Measurements from ENCODE around the gene EML4. TPM values are rescaled to one million over a fixed set of nuclear protein-coding genes. Genes with fewer than 3 reads are reported as not detected.

Gene EML4
- polyA plus RNA-seq, 1 experiment, result 81.0 TPM

- TF ChIP-seq CTCF (IDR thresholded peaks at IDR 0.05; ENCODE audit: low read depth, low read length), result no peak
- H3K27ac ChIP-seq (ENCODE audit: low read depth, low read length), result no peak overlapping the region
- POLR2A ChIA-PET, result no interaction called here
- no peaks in the 10 kb centered on the region for H3K27me3 ChIP-seq (ENCODE audit: control insufficient read depth, insufficient read depth, low read length)
- no peak for DNase-seq (ENCODE audit: low read depth, low spot score)
- no peaks in the 10 kb centered on the region for H3K9me3 ChIP-seq (ENCODE audit: control insufficient read depth, insufficient read depth, low read length)
- CTCF ChIA-PET, result no interaction called here
- no peak overlapping the region for H3K4me3 ChIP-seq (ENCODE audit: low read depth, low read length)
Observed at GRCh38 chr2:42186366-42186765, 17.2 kb downstream of the EML4 start.

GRCh38 chr2:42186945-42187632, 17.9 kb downstream of the EML4 start:
- H3K27ac ChIP-seq (ENCODE audit: low read depth, low read length), result no peak overlapping the region
- TF ChIP-seq CTCF (IDR thresholded peaks at IDR 0.05; ENCODE audit: low read depth, low read length), result no peak
- no peaks in the 10 kb centered on the region for H3K9me3 ChIP-seq (ENCODE audit: control insufficient read depth, insufficient read depth, low read length)
- H3K4me3 ChIP-seq (ENCODE audit: low read depth, low read length), result no peak overlapping the region
- ChIA-PET CTCF (no interaction called here), POLR2A (no interaction called here)
- no peaks in the 10 kb centered on the region for H3K27me3 ChIP-seq (ENCODE audit: control insufficient read depth, insufficient read depth, low read length)
- DNase-seq (ENCODE audit: low read depth, low spot score), result no peak

- CTCF ChIA-PET, result no interaction called here
- POLR2A ChIA-PET, result no interaction called here
- H3K27me3 ChIP-seq (ENCODE audit: control insufficient read depth, insufficient read depth, low read length), result no peaks in the 10 kb centered on the region
- H3K4me3 ChIP-seq (ENCODE audit: low read depth, low read length), result no peak overlapping the region
- no peaks in the 10 kb centered on the region for H3K9me3 ChIP-seq (ENCODE audit: control insufficient read depth, insufficient read depth, low read length)
- no peak for DNase-seq (ENCODE audit: low read depth, low spot score)
- TF ChIP-seq CTCF (IDR thresholded peaks at IDR 0.05; ENCODE audit: low read depth, low read length), result no peak
- H3K27ac ChIP-seq (ENCODE audit: low read depth, low read length), result no peak overlapping the region
Observed at GRCh38 chr2:42187886-42188285, 18.7 kb downstream of the EML4 start.

- Histone ChIP-seq H3K27ac (ENCODE audit: low read depth, low read length) (no peak overlapping the region), H3K4me3 (ENCODE audit: low read depth, low read length) (no peak overlapping the region), H3K9me3 (ENCODE audit: control insufficient read depth, insufficient read depth, low read length) (no peaks in the 10 kb centered on the region), H3K27me3 (ENCODE audit: control insufficient read depth, insufficient read depth, low read length) (no peaks in the 10 kb centered on the region)
- ChIA-PET CTCF (no interaction called here), POLR2A (no interaction called here)
- no peak for DNase-seq (ENCODE audit: low read depth, low spot score)
- no peak for TF ChIP-seq CTCF (IDR thresholded peaks at IDR 0.05; ENCODE audit: low read depth, low read length)
Observed at GRCh38 chr2:42189235-42189566, 20.0 kb downstream of the EML4 start.

- TF ChIP-seq CTCF (IDR thresholded peaks at IDR 0.05; ENCODE audit: low read depth, low read length), result no peak
- no peak overlapping the region for H3K4me3 ChIP-seq (ENCODE audit: low read depth, low read length)
- ChIA-PET CTCF (interaction anchor here (0.5 kb wide), 1 partner anchor 51 kb away, joined by 3 read pairs; no protein-coding TSS in a partner anchor), POLR2A (interaction anchor here (0.5 kb wide), 1 partner anchor 37 kb away, joined by 5 read pairs; no protein-coding TSS in a partner anchor)
- DNase-seq (ENCODE audit: low read depth, low spot score), result no peak
- H3K9me3 ChIP-seq (ENCODE audit: control insufficient read depth, insufficient read depth, low read length), result no peaks in the 10 kb centered on the region
- no peak overlapping the region for H3K27ac ChIP-seq (ENCODE audit: low read depth, low read length)
- no peaks in the 10 kb centered on the region for H3K27me3 ChIP-seq (ENCODE audit: control insufficient read depth, insufficient read depth, low read length)
Observed at GRCh38 chr2:42190191-42190590, 21.0 kb downstream of the EML4 start.
